ENCODE measurements around the gene C17orf107.

The C17orf107 gene

DNA sequence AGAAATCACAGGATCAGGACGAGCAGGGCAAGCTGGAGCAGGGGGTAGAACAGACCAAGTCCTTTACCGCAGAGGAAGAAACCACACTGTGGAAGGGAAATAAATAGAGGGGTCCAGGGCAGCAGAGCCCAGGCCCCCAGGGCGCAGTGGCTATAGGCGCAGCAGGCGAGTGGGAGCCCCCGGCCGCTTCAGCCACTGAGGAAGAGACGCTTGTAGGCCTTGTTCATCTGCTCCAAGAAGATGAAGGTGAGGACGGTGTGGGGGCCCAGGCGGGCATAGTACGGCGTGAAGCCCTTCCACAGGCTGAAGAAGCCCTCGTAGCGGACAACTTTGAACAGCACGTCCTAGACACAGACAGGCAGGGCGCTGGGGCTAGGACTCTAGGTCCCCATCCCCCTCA, 38.2 kb downstream of the C17orf107 start:
- DNase-seq = no peak

DNA sequence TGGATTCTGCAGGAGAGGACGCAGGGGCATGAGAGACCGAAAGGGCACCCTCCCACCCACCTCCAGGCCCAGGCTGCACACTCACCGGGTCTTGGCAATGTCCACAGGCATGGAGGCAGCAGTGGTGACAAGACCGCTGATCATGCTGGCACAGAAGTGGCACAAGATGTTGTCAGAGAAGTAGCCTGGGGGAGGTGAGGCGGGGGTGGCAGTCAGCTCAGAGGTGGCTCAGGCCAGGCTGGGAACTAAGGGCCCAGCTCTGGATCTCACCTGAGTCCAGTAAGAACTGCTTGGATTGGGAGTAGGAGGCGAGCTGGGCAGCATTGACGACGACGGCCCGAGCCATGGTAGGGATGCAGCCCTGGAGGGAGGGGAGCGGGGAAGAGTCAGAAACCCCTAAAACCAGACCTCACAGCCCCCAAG, 38.7 kb downstream of the C17orf107 start:
- DNase-seq = no peak

DNA sequence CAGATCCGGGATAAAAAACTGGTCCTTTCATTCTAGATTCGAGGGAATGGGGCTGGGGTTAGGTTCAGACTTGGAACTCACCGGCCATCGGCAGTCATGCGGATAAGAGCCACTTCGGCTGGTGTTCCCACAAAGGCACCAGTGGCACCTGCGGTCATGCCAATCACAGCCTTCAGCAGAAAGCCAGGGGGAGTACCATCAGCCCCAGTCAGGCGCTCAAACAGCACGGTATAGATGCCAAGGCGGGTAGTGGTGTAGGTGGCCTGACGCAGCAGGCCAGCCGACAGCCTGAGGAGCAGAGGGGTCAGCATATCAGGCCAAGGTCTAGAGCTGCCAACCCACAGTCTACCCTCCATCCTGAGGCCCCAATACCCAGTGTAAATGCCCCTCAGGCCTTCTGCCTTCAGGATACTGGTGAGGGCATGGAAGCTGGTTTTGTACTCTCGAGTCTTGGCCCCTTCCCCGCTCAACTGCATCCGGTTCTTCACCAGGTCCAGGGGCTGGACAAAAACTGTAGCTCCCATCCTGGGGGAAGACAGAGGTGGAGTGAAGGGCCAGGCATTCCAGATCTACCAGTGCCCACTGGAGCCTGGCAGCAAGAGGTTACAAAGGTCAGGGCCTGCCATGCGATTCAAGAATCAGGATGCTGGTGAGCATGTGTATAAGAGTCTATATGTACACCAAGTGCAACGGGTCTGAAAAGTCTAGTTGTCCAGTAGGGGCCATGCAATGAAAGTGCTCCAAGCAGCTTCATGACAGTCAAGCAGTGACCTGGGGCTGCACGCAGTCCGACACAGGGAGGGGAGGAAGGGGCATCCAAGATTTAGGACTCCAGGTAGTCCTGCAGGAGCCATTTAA, 39.6 kb downstream of the C17orf107 start:
- DNase-seq = no peak

DNA sequence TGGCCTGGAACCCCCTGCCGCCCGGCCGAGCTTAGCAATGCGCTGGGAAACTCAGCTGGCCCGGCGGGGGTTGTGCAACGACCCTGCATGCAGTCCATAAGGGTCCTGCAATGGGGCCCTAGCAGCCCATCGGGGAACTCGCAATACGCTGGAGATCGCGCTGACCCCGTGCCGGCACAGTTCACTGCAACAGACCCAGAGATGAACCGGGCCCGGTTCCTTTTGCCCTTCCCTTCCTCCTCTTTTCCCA, 40.1 kb downstream of the C17orf107 start:
- DNase-seq = no peak

DNA sequence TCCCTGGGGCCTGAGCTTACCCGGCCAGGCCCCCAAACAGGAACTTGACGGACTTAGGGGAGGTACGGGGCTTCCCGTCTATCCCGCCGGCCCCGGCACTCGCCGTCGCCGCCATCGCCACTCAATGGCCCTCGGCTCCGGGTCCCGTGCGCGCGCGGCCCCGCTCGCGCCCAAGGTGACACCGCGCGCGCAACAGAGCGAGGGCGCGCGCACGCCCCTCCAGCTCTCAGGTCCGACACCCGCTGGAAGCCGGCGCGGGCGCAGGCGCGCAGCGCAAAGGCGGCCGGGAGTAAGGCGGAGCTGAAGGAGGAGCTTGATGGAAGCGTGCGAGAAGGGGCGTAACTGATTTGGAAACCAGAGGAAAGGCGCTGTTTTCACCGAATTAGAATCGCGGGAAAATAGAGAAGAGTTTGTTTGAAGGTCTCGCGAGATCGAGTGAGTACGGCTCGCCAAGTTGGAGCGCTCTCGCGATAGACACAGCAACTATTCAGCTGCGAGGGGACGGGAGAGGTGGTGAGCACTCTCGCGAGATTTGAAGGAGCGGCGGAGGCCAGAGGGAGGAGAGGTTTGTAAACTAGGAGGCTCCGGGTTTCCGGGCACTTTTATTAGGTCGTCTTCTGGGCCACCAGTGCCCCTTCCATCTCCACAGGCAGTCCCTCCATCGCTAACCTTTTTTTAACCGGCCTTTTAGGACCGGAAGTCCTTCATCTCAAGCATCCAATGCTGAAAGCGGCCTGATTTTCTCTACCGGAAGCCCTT, 40.6 kb downstream of the C17orf107 start, which contains the start of the genes RNF167 and SLC25A11:
TSS of gene RNF167 (plus strand) at position 473 of the 759 bp plus-strand sequence. CDS start 642 bp downstream, outside the sequence.
TSS of gene SLC25A11 (minus strand) at position 251 of the 759 bp plus-strand sequence. CDS start at position 115, 136 bp downstream.
- peak; percentile 81 for DNase-seq

DNA sequence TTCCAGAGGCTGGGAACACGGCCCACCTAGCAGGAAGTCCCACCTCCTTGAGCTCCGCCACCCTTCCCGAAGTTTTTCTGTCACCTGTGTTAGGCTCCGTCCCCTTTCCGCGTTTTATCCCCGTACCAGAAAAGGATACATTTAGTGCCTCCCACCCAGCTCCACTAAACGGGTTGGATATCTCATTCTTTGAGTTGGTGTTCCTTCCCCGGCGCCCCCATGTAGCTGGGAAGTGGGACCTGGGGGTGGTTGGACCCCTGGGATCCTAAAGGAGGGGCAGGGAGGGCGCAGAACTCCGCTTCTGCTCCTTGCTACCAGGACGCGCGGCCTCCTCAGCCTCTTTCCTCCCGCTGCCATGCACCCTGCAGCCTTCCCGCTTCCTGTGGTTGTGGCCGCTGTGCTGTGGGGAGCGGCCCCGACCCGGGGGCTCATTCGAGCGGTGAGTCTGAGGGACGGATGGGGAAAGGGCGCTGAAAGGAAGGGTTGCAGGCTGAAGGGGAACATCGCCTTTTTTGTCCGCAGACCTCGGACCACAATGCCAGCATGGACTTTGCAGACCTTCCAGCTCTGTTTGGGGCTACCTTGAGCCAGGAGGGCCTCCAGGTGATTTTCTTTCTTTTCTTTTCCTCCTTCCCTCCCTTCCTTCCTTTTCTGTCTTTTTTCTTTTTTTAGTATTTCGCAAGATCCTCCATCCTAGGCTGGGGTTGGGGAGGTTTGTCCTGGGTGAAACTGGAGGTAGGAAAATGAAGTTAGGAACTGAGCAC, 41.4 kb downstream of the C17orf107 start:
- peak; percentile 34 for DNase-seq

DNA sequence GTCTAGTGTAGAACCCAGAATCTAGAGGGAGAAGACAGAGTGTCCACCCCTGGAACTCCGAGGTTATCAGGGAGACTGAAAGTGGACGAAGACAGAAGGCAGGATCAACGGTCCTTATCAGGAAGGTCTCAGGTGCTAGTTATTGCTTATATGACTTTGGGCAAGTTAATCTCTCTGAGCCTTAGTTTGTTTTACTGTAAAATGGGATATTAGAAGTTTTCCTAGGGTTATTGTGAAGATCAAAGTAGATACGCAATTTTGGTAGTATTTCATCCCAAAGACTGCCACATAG, 41.9 kb downstream of the C17orf107 start:
- no peak for DNase-seq

DNA sequence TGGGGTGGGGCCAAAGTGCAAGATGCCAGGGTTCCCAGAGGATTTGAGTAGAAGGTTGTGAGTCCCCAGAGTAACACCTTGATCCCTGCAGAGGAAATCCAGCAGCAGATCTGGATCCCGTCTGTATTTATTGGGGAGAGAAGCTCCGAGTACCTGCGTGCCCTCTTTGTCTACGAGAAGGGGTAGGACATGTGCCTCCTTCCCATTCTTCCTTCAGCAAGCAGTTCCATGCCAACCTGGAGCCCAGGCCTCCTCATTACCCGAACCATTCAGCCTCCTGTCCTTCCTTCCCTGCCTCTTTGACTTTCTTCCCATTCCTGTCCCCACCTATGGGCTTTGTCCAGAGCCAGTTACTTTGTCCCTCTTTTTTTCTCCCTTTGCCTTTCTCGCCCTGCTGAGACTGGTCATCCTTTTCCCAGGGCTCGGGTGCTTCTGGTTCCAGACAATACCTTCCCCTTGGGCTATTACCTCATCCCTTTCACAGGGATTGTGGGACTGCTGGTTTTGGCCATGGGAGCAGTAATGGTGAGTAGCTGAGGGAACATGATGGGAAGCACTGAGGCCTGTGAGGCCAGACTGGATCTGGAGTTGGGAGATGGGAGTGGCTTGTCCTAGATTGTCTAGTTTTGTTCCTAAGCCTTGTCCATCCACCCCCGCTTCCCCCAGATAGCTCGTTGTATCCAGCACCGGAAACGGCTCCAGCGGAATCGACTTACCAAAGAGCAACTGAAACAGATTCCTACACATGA, 43.6 kb downstream of the C17orf107 start:
- no peak for DNase-seq

DNA sequence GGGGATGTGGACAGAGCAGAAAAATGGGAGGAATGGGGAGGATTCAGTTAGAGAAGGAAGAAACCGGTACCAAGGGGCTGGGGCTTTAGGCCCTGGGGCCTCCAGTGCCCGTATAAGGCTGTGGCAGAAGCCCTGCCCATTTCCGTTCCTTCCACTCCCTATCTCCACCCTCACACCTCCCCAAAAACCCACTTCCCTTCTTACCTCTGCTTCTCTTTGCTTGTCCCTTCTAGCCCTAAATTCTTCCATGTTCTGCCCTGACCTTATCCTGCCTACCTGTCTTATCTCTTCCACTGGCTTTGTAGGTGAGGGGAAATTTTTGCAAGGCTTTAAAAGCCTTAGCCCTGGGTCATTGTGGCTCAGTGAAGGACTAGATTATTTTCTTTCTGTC, 44.8 kb downstream of the C17orf107 start:
- no peak for DNase-seq

DNA sequence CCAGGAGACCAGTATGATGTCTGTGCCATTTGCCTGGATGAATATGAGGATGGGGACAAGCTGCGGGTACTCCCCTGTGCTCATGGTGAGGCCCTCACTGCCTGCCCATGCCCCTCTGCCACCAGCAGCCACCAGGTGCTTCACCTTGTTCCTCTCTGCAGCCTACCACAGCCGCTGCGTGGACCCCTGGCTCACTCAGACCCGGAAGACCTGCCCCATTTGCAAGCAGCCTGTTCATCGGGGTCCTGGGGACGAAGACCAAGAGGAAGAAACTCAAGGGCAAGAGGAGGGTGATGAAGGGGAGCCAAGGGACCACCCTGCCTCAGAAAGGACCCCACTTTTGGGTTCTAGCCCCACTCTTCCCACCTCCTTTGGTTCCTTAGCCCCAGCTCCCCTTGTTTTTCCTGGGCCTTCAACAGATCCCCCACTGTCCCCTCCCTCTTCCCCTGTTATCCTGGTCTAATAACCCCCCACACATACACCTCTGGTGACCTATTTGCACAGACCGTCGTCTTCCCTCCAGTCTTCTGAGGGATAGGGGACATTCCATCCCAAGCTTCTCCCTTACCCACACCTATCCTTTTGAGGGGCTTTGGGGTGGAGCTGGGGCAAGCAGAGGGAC, 45.3 kb downstream of the C17orf107 start:
- DNase-seq = no peak

DNA sequence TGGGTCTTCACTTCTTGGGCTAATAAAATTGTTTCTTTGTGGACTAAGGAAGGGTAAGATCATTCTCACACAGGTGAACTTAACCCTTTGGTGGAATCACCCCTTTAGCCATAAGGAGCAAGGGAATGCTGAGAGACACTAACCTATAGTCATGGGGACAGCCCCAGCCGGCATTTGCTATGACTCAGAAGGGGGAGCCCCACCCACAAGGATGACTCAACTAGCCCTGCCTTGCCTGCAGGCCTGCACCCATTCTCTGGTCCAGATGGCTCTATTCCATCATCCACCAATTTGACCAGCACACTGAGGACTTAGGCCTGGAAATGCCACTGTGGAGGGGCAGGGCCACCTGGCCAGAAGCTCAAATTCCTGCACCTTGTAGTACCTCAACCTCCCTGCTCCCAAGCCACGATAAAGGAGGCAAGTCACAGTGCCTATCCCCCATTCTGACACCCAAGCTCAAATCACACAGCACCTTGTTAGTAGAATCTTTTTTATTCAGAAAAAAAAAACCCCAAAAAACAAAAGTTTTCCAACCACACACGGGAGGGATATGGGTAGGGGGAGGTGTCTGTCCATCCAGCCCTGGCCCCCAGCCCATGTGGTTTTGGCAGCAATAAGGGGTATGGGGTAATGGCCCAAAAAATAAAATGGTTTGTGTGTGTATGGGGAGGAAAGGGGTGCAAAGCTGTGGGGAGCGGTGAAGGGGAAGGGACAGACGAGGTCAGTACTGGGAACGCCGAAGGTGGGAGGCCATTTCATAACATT, 46.0 kb downstream of the C17orf107 start:
- no peak for DNase-seq

DNA sequence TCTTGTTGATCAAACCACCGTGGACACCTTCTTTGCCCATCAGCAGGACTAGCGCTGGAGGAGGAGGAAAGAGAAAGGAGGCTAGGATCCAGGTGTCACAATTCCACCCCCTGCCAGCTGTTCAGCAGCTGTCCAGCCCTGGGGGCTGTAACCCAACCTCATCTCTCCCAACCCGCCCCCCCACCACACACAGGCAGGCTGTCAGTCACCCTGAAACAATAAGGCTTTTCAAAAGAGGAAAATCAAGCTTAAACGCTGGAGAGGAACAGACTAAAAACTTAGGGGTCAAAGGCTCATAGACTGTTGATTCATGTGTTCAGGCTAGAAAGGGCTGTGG, 46.6 kb downstream of the C17orf107 start:
- DNase-seq = no peak

DNA sequence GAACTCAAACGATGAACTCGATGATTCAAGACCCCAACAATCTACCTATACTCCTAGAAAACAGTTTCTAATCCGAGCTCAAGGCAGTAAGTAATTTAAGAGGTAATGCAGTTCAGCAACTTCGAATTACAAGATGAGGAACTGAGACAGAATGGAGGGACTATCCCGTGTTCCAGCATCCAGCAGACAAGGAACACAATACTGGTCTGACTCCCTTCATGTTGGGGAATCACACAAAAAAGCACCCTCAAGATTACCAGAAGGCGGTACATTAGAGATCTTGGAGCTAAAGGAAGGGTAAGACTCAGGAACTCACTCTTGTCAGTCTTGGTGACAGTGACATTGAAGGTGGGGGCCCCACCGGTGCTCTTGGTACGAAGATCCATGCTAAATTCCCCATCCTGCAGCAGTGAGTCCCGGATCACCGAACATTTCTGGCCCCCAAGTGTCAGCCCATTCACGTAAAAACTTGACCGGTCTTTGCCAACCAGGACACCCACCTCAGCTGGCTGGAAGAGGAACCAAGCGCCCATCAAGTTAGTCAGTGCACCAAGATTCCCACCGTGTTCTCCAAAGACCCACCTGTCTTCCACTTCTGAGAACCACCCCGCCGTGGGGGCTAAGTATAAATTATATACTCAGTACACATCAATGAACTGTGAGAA, 47.1 kb downstream of the C17orf107 start:
- no peak for DNase-seq

DNA sequence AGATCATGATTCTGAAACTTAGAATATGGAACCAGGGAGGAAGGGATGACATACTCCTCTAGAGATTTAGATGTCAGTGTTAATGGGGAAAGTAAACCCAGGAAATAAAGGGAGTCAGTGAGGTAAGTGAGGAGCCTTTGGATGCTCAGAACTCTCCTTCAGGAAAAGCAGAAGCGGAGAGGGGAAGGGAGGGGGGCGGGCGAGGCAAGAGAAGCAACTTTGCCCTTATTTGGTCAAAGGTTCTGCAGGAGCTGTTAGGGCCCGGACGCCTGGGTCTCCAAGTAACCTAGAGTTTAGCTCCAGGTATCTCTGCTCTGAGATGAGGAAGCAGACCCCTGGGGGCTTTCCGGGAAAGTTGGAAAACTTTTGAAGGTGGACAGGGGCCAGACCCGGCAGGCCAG, 47.7 kb downstream of the C17orf107 start:
- DNase-seq = no peak

DNA sequence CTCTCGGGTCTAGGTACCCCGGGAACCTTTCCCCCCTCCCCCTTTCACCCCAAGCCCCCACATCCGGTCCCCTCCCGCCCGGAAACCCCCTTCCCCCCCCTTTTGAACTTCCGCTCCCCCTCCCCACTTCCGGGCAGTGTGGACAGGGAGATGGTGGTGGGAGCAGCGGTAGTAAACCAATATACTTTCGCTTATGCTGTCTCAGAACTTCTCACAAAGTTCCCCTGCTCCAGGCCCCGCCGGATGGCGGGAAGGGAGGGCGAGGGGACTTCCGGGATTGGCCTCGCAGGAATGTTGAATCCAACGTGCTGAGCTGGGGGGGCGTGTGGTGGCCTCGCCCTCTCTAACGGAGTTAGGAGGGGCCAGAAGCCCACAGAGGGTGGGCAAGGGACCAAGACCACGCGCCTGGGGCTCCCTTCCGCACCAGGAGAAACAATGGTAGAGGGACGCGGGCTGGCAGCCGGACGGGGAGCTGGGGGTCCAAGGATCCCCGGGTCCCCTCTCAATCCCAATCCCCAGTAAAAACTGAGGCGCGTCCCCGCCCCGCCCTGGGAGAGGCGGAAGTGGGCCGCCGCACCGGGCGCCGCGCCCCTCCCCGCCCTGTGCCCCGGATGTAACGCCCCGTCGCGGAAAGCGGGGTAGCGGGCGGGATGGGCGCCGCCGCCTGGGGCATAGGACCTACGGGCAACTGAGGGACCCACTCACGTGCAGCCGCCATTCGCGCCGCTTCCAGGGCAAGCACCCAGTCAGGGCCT, 48.3 kb downstream of the C17orf107 start:
- no peak for DNase-seq

DNA sequence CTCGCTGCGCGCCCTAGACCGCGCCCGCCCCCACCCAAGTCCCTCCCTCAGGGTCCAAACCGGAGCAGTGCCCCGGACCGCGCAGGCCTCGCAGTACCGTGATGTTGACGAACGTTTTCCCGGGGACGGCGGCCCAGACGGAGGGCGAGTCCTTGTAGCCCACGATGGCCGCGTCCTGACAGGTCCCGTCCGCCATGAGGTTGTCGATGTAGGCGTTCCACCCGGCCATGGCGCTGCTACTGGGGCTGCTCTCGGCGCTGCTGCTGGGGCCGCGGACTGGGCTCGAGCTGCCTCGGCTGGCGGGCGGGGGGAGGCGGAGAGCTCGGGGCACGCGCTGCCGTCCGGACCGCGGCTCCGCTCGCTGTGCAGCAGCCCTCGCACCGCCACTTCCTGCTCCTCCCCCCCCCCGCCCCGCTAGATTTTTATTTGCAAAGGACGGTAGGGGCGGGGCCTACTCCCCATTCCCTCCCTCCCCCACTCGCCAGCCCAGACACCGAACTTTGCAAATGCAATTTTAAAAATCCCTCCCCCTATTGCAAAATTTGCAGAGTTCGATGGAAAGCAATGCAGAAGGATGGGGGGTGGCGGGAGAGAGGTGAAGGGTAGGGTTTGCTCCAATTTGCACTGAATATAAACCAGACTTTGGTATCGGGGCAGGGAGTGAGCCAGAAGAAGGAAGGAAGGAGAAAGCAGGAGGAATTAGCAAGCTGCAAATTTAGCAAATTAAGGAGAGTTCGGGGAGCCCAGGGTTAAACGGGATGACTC, 49.0 kb downstream of the C17orf107 start, which contains the start of gene PFN1:
TSS of gene PFN1 (minus strand) at position 365 of the 765 bp plus-strand sequence. CDS start at position 229, 136 bp downstream.
- peak; percentile 58 for DNase-seq

DNA sequence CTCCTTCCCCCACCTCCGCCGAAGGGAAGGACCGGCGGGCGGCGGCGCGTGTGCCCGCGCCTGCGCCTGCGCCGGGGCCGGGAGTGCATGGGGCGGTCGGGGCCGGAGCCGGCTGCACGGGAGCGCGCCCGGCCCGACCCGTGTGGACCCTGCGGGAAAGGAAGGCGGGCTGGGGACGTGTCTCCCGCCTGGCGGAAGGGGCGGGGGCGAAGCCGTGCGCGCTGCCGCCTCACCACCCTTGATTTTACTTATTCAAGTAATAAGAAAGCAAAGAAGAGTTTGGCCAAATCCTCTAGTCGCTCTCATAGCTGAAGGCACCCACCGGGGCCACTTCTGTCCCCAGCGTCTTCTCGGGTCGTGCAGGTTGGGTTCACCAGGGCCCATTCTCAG, 49.6 kb downstream of the C17orf107 start:
- DNase-seq = no peak

DNA sequence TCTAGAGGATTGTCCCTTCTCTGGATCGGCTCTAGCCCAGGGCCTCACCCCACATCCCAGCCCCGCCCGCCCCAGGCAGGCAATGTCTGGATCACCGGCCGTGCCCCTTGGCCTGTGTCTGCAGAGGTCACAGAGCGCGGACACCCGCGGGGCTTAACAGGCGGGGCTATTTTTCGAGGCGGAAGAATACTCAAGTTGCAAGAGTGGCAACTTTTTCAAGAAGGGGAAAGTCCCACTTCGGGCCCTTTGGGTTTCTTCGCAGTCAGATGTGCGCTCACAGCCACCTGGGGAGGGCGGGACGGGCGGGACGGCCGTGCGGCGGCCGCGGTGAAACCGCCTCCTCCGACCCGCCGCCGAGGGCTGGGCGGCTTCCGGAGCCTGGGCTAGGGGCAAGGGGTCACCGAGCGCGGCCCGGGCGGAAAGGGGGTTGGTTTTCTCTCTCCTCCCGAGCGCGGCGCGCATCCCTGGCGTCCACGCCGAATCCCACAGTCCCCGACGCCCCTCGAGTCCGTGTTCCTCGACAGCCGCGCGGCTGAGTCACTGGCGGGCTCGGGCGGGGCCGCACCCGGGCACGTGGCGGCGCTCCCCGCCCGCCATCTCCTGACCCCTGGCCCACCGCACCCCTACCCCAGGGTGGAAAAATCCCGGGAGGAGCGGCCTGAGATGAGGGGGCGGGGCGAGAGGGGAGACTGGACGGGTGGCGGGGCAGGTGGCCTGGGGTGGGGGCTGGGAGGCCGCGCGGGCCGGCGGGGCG, 50.2 kb downstream of the C17orf107 start:
- DNase-seq = peak; percentile 20
